Fibroblast of lung (primary cell): ENCODE results near the gene KRTAP5-1. TPM values are rescaled to one million over a fixed set of nuclear protein-coding genes. Genes with fewer than 3 reads are reported as not detected.
"Not testable (repeated sequence)": the region's sequence is repeated elsewhere in the genome, so short reads cannot be mapped to it uniquely, and the experiment has no call there.

ENCODE experiments used
- DNase-seq, 2 donors: peaks; one replicate each; pipeline versions ENCODE4 v3.0.0 to v3.0.0-alpha.2; 2010; ENCODE audit warnings: low read depth in 2 of 2
- H2AFZ ChIP-seq: 2 replicates; pipeline ENCODE4 v1.5.1; 2012; ENCODE audit warnings: low read length, control low read depth, inconsistent platforms
- H3K27ac ChIP-seq: 2 replicates; pipeline ENCODE4 v1.5.1; 2011; ENCODE audit warnings: low read length, control low read depth; ENCODE audit not compliant: insufficient read depth
- H3K27me3 ChIP-seq: 2 replicates; pipeline ENCODE4 v1.5.1; 2011; ENCODE audit warnings: mild to moderate bottlenecking, low read length; ENCODE audit not compliant: control insufficient read depth, insufficient read depth
- H3K36me3 ChIP-seq: 2 replicates; pipeline ENCODE4 v1.5.1; 2011; ENCODE audit warnings: low read length; ENCODE audit not compliant: control insufficient read depth, insufficient read depth
- H3K4me1 ChIP-seq: 2 replicates; pipeline ENCODE4 v1.5.1; 2011; ENCODE audit warnings: low read length; ENCODE audit not compliant: control insufficient read depth, insufficient read depth; ENCODE audit errors: extremely low read depth
- H3K4me2 ChIP-seq: 2 replicates; pipeline ENCODE4 v1.5.1; 2011; ENCODE audit warnings: low read length, control low read depth; ENCODE audit not compliant: insufficient read depth; ENCODE audit errors: extremely low read depth
- H3K4me3 ChIP-seq, 4 experiments: fragments of 200-600 bp in 1 of 4; sonication (generic) in 1 of 4; replicated peaks in 1 of 4; 2 replicates each; pipeline ENCODE4 v1.5.1; 2011 to 2016; ENCODE audit warnings: low read length in 4 of 4, low read depth in 3 of 4, mild to moderate bottlenecking in 3 of 4, control low read depth in 2 of 4, inconsistent platforms in 1 of 4, mixed read lengths in 1 of 4; ENCODE audit not compliant: insufficient read depth in 1 of 4; ENCODE audit errors: control extremely low read depth in 1 of 4
- H3K79me2 ChIP-seq: 2 replicates; pipeline ENCODE4 v1.5.1; 2012; ENCODE audit warnings: mild to moderate bottlenecking, low read length, inconsistent platforms; ENCODE audit not compliant: control insufficient read depth, insufficient read depth
- H3K9ac ChIP-seq: 2 replicates; pipeline ENCODE4 v1.5.1; 2011; ENCODE audit warnings: mild to moderate bottlenecking, low read length, control low read depth; ENCODE audit not compliant: insufficient read depth
- H3K9me3 ChIP-seq: 2 replicates; pipeline ENCODE4 v1.5.1; 2012; ENCODE audit warnings: low read depth, low read length; ENCODE audit not compliant: control insufficient read depth, insufficient read depth
- H4K20me1 ChIP-seq: 2 replicates; pipeline ENCODE4 v1.5.1; 2011; ENCODE audit warnings: low read length; ENCODE audit not compliant: control insufficient read depth, insufficient read depth; ENCODE audit errors: extremely low read depth
- CTCF ChIP-seq, 2 donors: IDR thresholded peaks in 1 of 2; conservative IDR thresholded peaks in 1 of 2; 1 replicate in 1 of 2; 2 replicates in 1 of 2; pipeline ENCODE4 v1.5.1; 2011 to 2012; ENCODE audit warnings: low read length in 2 of 2, control low read depth in 1 of 2, inconsistent platforms in 1 of 2, low read depth in 1 of 2, mild to moderate bottlenecking in 1 of 2
- EZH2 ChIP-seq: IDR thresholded peaks from 2 replicates; pipeline ENCODE4 v1.5.1; 2012; ENCODE audit warnings: low read length, control low read depth, mild to moderate bottlenecking; ENCODE audit errors: missing control alignments
- polyA plus RNA-seq, 2 donors: library from polyadenylated mRNA; depleted of rRNA in 1 of 2; stranded (reverse) in 1 of 2; unstranded in 1 of 2; fragments of >200 nt; gene quantifications; 2 replicates each; pipeline ENCODE4 v1.2.1, GENCODE V29; 2011 to 2012; ENCODE audit warnings: missing spikeins in 1 of 2
- total RNA-seq: library from RNA; depleted of rRNA; stranded (reverse); fragments of >200 nt; gene quantifications from 2 replicates; pipeline ENCODE4 v1.2.1, GENCODE V29; 2014

KRTAP5-1 gene
- total and polyA plus RNA-seq, 2 donors (not counting 1 experiment from before 2014, with no cell fraction given): not detected

DNA sequence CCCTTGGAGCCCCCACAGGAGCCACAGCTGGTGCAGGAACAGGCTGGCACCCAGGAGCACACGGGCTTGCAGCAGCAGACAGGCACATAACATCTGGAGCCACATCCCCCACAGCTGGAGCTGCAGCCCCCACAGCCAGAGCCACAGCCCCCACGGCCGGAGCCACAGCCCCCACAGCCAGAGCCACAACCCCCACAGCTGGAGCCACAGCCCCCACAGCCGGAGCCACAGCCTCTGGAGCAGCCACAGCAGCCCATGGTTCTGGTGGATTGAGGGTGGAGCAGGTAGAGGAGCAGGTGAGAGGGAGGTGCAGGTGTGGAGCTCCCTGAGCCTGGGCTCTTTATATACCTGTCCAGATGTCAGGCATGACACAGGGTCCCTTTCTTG lies 12.9 kb upstream of the KRTAP5-1 start, which contains the start of gene KRTAP5-2:
KRTAP5-2 (minus strand) TSS at position 301 of the 387 bp plus-strand sequence; CDS start at position 257, 44 bp downstream.
- no peak within 1 kb of the TSS for H3K27ac ChIP-seq
- no peak for DNase-seq
- no peaks in the 10 kb centered on the region for H3K36me3 ChIP-seq
- H3K79me2 ChIP-seq: no peaks in the 10 kb centered on the region
- H2AFZ ChIP-seq: no peak within 1 kb of the TSS
- no peak within 1 kb of the TSS for H3K4me3 ChIP-seq
- H4K20me1 ChIP-seq: no peaks in the 10 kb centered on the region
- H3K4me2 ChIP-seq: no peak within 1 kb of the TSS
- no peaks in the 10 kb centered on the region for H3K9me3 ChIP-seq
- no peak within 1 kb of the TSS for H3K9ac ChIP-seq
- H3K27me3 ChIP-seq: peaks cover 3% of the 10 kb centered on the region
- TF ChIP-seq CTCF (conservative IDR thresholded peaks at IDR 0.05 in 1 of 2, IDR thresholded peaks at IDR 0.05 in 1 of 2; ENCODE audit: low read depth in 1 of 2, low read length in 2 of 2) (no peak), EZH2 (no peak)
- H3K4me1 ChIP-seq: no peaks in the 10 kb centered on the region

GRCh38 chr11:1597331-1597993 lies 12.4 kb upstream of the KRTAP5-1 start:
- H3K4me2 ChIP-seq: no peak overlapping the region
- no peak for DNase-seq
- no peaks in the 10 kb centered on the region for H3K79me2 ChIP-seq
- TF ChIP-seq EZH2: no peak
- TF ChIP-seq CTCF (conservative IDR thresholded peaks at IDR 0.05 in 1 of 2, IDR thresholded peaks at IDR 0.05 in 1 of 2; ENCODE audit: low read depth in 1 of 2, low read length in 2 of 2): no peak
- no peaks in the 10 kb centered on the region for H3K36me3 ChIP-seq
- H3K9me3 ChIP-seq: no peaks in the 10 kb centered on the region
- no peak overlapping the region for H3K4me3 ChIP-seq
- H3K4me1 ChIP-seq: no peaks in the 10 kb centered on the region
- H3K27me3 ChIP-seq: peaks cover 3% of the 10 kb centered on the region
- H4K20me1 ChIP-seq: no peaks in the 10 kb centered on the region
- H2AFZ ChIP-seq: no peak overlapping the region
- H3K9ac ChIP-seq: no peak overlapping the region
- H3K27ac ChIP-seq: no peak overlapping the region

DNA sequence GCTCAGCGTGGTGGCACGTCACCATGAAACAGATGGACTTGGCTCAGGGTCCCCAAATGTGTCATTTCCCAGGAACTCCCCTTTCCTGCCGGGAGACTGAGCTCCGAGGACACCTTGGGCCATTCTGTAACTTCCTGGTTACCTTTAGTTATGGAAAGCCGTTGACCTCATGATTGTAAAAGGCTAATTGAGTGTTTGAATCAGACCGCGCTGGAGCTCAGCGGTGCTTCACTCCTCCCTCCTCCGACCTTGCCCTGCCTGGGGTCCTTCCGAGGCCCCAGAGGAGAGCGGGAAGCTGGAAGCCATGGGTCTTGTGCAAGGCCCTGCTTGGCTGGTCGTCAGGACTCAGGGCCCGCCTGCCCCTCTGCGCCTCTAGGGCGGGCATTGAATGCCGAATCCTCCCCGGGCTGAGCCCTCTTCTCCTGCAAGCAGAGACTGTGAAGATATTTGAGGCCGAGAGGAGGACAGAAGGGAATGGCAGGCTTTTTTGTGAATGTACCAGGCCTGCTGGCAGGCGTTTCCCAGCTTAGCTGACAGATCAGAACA lies 11.6 kb upstream of the KRTAP5-1 start:
- not testable (repeated sequence) for H3K27me3 ChIP-seq, H3K4me2 ChIP-seq, H3K79me2 ChIP-seq, H4K20me1 ChIP-seq, H3K4me1 ChIP-seq, DNase-seq, H3K4me3 ChIP-seq, H3K27ac ChIP-seq, H3K9me3 ChIP-seq, H2AFZ ChIP-seq, H3K36me3 ChIP-seq, H3K9ac ChIP-seq
